ENCODE results near the gene RNF20. TPM values are rescaled to one million over a fixed set of nuclear protein-coding genes. Genes with fewer than 3 reads are reported as not detected.

Gene RNF20
- total and polyA plus RNA-seq, 2 of the 13 experiments (the other 11 are each of a cell fraction or from before 2014, with no cell fraction given), result 12.7 to 37.6 TPM

DNA sequence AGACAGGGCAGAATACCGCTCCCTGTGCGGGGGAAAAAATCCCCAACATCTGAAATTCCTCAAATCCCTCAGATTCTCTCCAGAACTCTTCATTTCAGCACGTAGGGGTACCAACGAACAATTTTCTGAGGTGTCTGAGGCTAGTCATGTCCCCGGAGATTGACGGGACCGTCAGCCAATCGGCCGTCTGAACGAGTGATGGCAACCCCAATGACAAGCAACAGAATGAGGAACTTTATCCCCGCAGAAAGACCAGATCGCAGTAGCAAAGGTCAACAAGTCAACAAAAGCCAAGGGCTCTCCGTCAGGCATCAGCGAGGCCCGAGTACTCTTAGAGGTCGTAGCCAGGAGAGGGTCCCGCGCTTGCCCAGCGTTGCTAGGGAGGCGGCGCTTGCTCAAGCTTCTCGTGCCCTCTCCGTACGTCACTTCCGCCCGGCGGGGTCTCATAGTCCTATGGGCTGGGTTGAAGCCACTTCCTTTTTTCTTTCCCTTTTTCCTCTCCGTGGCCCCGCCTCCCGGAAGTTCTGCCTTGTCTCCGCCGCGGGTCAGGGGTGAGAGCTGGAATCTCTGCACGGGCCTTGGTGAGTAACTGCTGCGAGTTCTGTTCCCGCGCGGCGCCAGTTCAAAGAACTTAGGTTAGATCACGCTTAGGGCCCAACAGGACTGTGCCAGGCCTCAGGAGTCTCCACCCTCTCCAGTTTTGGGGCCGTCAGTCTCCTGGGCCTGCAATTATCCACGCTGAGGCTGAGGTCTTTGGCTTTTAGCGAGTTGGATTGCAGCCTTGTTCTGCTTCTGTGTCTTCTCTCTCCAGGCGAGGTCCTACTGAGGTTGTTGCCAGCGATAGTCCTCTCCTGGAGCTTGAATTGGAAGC lies at the start of gene RNF20 (continued):
- TF ChIP-seq, protein P1, sequence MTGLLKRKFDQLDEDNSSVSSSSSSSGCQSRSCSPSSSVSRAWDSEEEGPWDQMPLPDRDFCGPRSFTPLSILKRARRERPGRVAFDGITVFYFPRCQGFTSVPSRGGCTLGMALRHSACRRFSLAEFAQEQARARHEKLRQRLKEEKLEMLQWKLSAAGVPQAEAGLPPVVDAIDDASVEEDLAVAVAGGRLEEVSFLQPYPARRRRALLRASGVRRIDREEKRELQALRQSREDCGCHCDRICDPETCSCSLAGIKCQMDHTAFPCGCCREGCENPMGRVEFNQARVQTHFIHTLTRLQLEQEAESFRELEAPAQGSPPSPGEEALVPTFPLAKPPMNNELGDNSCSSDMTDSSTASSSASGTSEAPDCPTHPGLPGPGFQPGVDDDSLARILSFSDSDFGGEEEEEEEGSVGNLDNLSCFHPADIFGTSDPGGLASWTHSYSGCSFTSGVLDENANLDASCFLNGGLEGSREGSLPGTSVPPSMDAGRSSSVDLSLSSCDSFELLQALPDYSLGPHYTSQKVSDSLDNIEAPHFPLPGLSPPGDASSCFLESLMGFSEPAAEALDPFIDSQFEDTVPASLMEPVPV (CRISPR knock-in tag; IDR thresholded peaks at IDR 0.05), result peak; percentile 89; the same call in 1 of the 2 replicates
- no peak for TF ChIP-seq HNRNPUL1 (IDR thresholded peaks at IDR 0.05; ENCODE audit: low read depth, low read length)
- TF ChIP-seq SIN3B (IDR thresholded peaks at IDR 0.05; ENCODE audit: low read length), result no peak
- TF ChIP-seq NRL (CRISPR knock-in tag; IDR thresholded peaks at IDR 0.05; ENCODE audit: borderline replicate concordance), result no peak; the same call in 1 of the 2 replicates
- TF ChIP-seq ZNF619 (CRISPR knock-in tag; IDR thresholded peaks at IDR 0.05), result peak; percentile 80; the same call in 1 of the 2 replicates
- no peak for TF ChIP-seq RFXANK (CRISPR knock-in tag; IDR thresholded peaks at IDR 0.05)
- 0 out of 2 replicates have a peak, but pooled peaks have one; percentile 33 for TF ChIP-seq ZMYM2 (CRISPR knock-in tag; IDR thresholded peaks at IDR 0.05)
- TF ChIP-seq NPAS2 (CRISPR knock-in tag; IDR thresholded peaks at IDR 0.05; ENCODE audit: borderline replicate concordance), result no peak
- TF ChIP-seq ZZZ3 (CRISPR knock-in tag; IDR thresholded peaks at IDR 0.05; ENCODE audit: borderline replicate concordance), result no peak
- 0 out of 2 replicates have a peak, but pooled peaks have one; percentile 10 for TF ChIP-seq FLYWCH1 (CRISPR knock-in tag; IDR thresholded peaks at IDR 0.05)
- no peak for TF ChIP-seq ZNF235 (CRISPR knock-in tag; IDR thresholded peaks at IDR 0.05; ENCODE audit: borderline replicate concordance)
- no peak for TF ChIP-seq ZNF746 (CRISPR knock-in tag; IDR thresholded peaks at IDR 0.05)
- TF ChIP-seq TMF1 (CRISPR knock-in tag; IDR thresholded peaks at IDR 0.05; ENCODE audit: low read depth), result peak; percentile 31; the same call in 1 of the 2 replicates
- no peak for TF ChIP-seq PRMT3 (CRISPR knock-in tag; IDR thresholded peaks at IDR 0.05; ENCODE audit: borderline replicate concordance, low read depth)
- TF ChIP-seq SATB2 (CRISPR knock-in tag; IDR thresholded peaks at IDR 0.05), result no peak
- TF ChIP-seq, protein P2, sequence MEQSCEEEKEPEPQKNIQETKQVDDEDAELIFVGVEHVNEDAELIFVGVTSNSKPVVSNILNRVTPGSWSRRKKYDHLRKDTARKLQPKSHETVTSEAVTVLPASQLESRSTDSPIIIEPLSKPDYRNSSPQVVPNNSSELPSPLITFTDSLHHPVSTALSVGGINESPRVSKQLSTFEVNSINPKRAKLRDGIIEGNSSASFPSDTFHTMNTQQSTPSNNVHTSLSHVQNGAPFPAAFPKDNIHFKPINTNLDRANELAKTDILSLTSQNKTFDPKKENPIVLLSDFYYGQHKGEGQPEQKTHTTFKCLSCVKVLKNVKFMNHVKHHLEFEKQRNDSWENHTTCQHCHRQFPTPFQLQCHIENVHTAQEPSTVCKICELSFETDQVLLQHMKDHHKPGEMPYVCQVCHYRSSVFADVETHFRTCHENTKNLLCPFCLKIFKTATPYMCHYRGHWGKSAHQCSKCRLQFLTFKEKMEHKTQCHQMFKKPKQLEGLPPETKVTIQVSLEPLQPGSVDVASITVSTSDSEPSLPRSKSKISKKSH (CRISPR knock-in tag; IDR thresholded peaks at IDR 0.05; ENCODE audit: borderline replicate concordance), result peak; percentile 40; the same call in 1 of the 2 replicates
- TF ChIP-seq MIER2 (CRISPR knock-in tag; IDR thresholded peaks at IDR 0.05), result no peak; the same call in 1 of the 2 replicates
- no peak for TF ChIP-seq FOXO1 (CRISPR knock-in tag; IDR thresholded peaks at IDR 0.05)
- TF ChIP-seq SP5 (CRISPR knock-in tag; IDR thresholded peaks at IDR 0.05; ENCODE audit: borderline replicate concordance, low read depth), result peak; percentile 59; the same call in 1 of the 2 replicates
- TF ChIP-seq GATAD2A (CRISPR knock-in tag; IDR thresholded peaks at IDR 0.05), result peak; percentile 61
- peak; percentile 91 for TF ChIP-seq SP4 (CRISPR knock-in tag; IDR thresholded peaks at IDR 0.05)
- no peak for TF ChIP-seq GTF3A (CRISPR knock-in tag; conservative IDR thresholded peaks at IDR 0.05)
- TF ChIP-seq, protein P3, sequence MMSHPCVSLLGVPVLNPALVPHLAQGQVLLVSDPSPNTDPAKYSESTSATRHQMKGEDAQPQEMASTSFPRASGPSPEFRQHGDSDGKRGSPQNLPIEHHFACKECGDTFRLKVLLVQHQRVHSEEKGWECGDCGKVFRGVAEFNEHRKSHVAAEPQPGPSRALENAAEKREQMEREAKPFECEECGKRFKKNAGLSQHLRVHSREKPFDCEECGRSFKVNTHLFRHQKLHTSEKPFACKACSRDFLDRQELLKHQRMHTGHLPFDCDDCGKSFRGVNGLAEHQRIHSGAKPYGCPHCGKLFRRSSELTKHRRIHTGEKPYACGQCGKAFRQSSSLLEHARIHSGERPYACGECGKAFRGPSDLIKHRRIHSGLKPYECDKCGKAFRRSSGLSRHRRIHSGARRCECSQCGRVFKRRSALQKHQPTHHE (CRISPR knock-in tag; IDR thresholded peaks at IDR 0.05; ENCODE audit: borderline replicate concordance), result peak; percentile 28; the same call in 1 of the 2 replicates
- TF ChIP-seq, protein P4, sequence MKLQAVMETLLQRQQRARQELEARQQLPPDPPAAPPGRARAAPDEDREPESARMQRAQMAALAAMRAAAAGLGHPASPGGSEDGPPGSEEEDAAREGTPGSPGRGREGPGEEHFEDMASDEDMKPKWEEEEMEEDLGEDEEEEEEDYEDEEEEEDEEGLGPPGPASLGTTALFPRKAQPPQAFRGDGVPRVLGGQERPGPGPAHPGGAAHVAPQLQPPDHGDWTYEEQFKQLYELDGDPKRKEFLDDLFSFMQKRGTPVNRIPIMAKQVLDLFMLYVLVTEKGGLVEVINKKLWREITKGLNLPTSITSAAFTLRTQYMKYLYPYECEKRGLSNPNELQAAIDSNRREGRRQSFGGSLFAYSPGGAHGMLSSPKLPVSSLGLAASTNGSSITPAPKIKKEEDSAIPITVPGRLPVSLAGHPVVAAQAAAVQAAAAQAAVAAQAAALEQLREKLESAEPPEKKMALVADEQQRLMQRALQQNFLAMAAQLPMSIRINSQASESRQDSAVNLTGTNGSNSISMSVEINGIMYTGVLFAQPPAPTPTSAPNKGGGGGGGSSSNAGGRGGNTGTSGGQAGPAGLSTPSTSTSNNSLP (IDR thresholded peaks at IDR 0.05; ENCODE audit: low read depth, low read length), result no peak

All from HepG2 (cell line).